Upper lobe of left lung (tissue), 6 donors: ENCODE measurements around the gene C3orf18. TPM values are rescaled to one million over a fixed set of nuclear protein-coding genes. Genes with fewer than 3 reads are reported as not detected.
A peak's percentile ranks its signal among the peaks of the same experiment; 100 is the strongest.

Source experiments
- ATAC-seq, 2 donors: fragments of 200-7000 bp; cut with Tn5 transposase; one replicate each; pipeline ENCODE4 v1.9.1; 2022; ENCODE audit warnings: mild to moderate bottlenecking in 2 of 2, moderate library complexity in 2 of 2; ENCODE audit not compliant: low FRiP score in 2 of 2
- DNase-seq, 2 donors: peaks; one replicate each; pipeline ENCODE4 v3.0.0-alpha.2; 2019 to 2020
- H3K27ac ChIP-seq, 4 donors: fragments of 200-600 bp; sonication (generic); one replicate each; pipeline ENCODE4 v1.5.1; 2016 to 2019
- H3K27me3 ChIP-seq, 4 donors: fragments of 200-600 bp; sonication (generic); one replicate each; pipeline ENCODE4 v1.5.1; 2017 to 2019
- H3K36me3 ChIP-seq, 4 donors: fragments of 200-600 bp; sonication (generic); one replicate each; pipeline ENCODE4 v1.5.1; 2016 to 2019
- H3K4me1 ChIP-seq, 4 donors: fragments of 200-600 bp; sonication (generic); one replicate each; pipeline ENCODE4 v1.5.1; 2018 to 2019
- H3K4me3 ChIP-seq, 4 donors: fragments of 200-600 bp; sonication (generic); one replicate each; pipeline ENCODE4 v1.5.1; 2017 to 2019; ENCODE audit warnings: mild to moderate bottlenecking in 2 of 4, moderate library complexity in 1 of 4
- H3K9me3 ChIP-seq, 4 donors: fragments of 200-600 bp; sonication (generic); one replicate each; pipeline ENCODE4 v1.5.1; 2018 to 2019
- CTCF ChIP-seq, 6 experiments: fragments of 450-650 bp in 4 of 6; fragments of 200-600 bp in 2 of 6; sonication (generic) in 2 of 6; IDR thresholded peaks; one replicate each; pipeline ENCODE4 v1.5.1; 2016 to 2019; ENCODE audit warnings: antibody characterized with exemption in 6 of 6
- EP300 ChIP-seq, 4 donors: sonication (generic); formaldehyde crosslinking; IDR thresholded peaks; one replicate each; pipeline ENCODE4 v1.5.1; 2017; ENCODE audit warnings: antibody characterized with exemption in 4 of 4, control low read depth in 2 of 4
- POLR2A ChIP-seq, 4 donors: fragments of 450-650 bp; IDR thresholded peaks; one replicate each; pipeline ENCODE4 v1.5.1; 2016 to 2017; ENCODE audit warnings: antibody characterized with exemption in 4 of 4, mild to moderate bottlenecking in 2 of 4
- POLR2AphosphoS5 ChIP-seq, 2 donors: sonication (generic); formaldehyde crosslinking; IDR thresholded peaks; one replicate each; pipeline ENCODE4 v1.5.1; 2017; ENCODE audit warnings: antibody characterized with exemption in 2 of 2
- WGBS, 2 donors: methylation state at CpG; one replicate each; pipeline ENCODE4 v1.1.5; 2017 to 2018; 5-methylcytosine and 5-hydroxymethylcytosine counted together
- total RNA-seq, 6 donors: library from RNA; depleted of rRNA in 4 of 6; stranded (reverse); fragments of >200 nt in 4 of 6; gene quantifications; one replicate each; pipeline versions ENCODE4 v1.1.0 to v1.2.1, GENCODE V29; 2016 to 2021
- donor health status: DM: no; HTN: no; CAD: no; lungs with moderate emphysema.
- donor health status: DM: no; HTN: yes; CAD: no; lungs with severe emphysema.

C3orf18 gene
- total RNA-seq, 6 donors from 2014 or later, result 4.7 to 7.5 (median 5.7) TPM

- H3K27ac ChIP-seq, result peak overlapping the region; percentile 82 to 93 (median 86)
- no peaks in the 10 kb centered on the region for H3K9me3 ChIP-seq
- peaks cover 18 to 71% (median 40%) of the 10 kb centered on the region in 4 donors for H3K4me1 ChIP-seq
- ATAC-seq (peak in 1 of 2 donors; percentile 34), DNase-seq (no peak)
- H3K36me3 ChIP-seq, result peaks cover 0 to 29% (median 9%) of the 10 kb centered on the region in 4 donors
- TF ChIP-seq EP300 (IDR thresholded peaks at IDR 0.05) (no peak), POLR2A (IDR thresholded peaks at IDR 0.05) (no peak), POLR2AphosphoS5 (IDR thresholded peaks at IDR 0.05) (no peak), CTCF (IDR thresholded peaks at IDR 0.05) (no peak)
- WGBS, 2 donors, result 30 to 57% methylated on average over 2 of the region's 2 CpGs
- no peak overlapping the region for H3K4me3 ChIP-seq
- no peaks in the 10 kb centered on the region for H3K27me3 ChIP-seq
Observed at GRCh38 chr3:50584391-50584790, 16.8 kb upstream of the C3orf18 start.

DNA sequence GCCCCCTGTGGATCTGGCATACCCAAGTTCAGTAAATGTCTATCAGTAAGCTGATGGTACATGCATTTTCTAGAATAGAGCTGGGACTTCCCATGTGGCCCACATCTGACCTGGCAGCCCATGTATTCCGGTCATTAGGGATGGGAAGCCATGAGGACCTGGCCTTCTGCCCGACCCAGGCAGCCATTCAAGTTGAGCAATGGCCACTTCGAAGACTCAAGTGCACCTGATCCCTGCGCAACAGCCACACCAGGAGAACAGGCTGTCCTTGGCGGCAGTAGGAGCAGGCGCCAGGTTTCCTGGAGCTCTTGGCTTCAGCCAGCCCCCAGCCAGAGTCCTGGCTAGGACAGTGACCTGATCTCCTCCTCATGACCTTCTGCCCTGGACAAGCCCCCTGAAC lies 16.4 kb upstream of the C3orf18 start:
- DNase-seq, result peak; percentile 54 to 91
- no peaks in the 10 kb centered on the region for H3K27me3 ChIP-seq
- H3K4me3 ChIP-seq, result no peak overlapping the region
- peak overlapping the region; percentile 82 to 93 (median 86) for H3K27ac ChIP-seq
- peak; percentile 93 to 96 for TF ChIP-seq POLR2AphosphoS5 (IDR thresholded peaks at IDR 0.05)
- TF ChIP-seq EP300 (IDR thresholded peaks at IDR 0.05), result peak; percentile 89 to 100 (median 98)
- no peak for TF ChIP-seq CTCF (IDR thresholded peaks at IDR 0.05)
- TF ChIP-seq POLR2A (IDR thresholded peaks at IDR 0.05), result peak in 2 of 4 donors; percentile 11 to 57
- no peaks in the 10 kb centered on the region for H3K9me3 ChIP-seq
- H3K36me3 ChIP-seq, result peaks cover 0 to 34% (median 10%) of the 10 kb centered on the region in 4 donors
- peak; percentile 58 to 84 for ATAC-seq
- peaks cover 18 to 67% (median 40%) of the 10 kb centered on the region in 4 donors for H3K4me1 ChIP-seq
- 61 to 93% methylated on average over 3 to 6 of the region's 6 CpGs for WGBS, 2 donors

GRCh38 chr3:50582083-50582482 lies 14.5 kb upstream of the C3orf18 start:
- TF ChIP-seq POLR2AphosphoS5 (IDR thresholded peaks at IDR 0.05), result no peak
- no peak for TF ChIP-seq CTCF (IDR thresholded peaks at IDR 0.05)
- TF ChIP-seq POLR2A (IDR thresholded peaks at IDR 0.05), result no peak
- TF ChIP-seq EP300 (IDR thresholded peaks at IDR 0.05), result no peak
- DNase-seq, result no peak
- Histone ChIP-seq H3K9me3 (no peaks in the 10 kb centered on the region), H3K36me3 (peaks cover 0 to 49% (median 18%) of the 10 kb centered on the region in 4 donors), H3K27me3 (no peaks in the 10 kb centered on the region), H3K4me3 (no peak overlapping the region), H3K4me1 (peaks cover 20 to 56% (median 37%) of the 10 kb centered on the region in 4 donors), H3K27ac (peak overlapping the region; percentile 72 to 93 (median 84))
- no peak for ATAC-seq
- WGBS, 2 donors, result 56 to 68% methylated on average over 9 of the region's 9 CpGs

DNA sequence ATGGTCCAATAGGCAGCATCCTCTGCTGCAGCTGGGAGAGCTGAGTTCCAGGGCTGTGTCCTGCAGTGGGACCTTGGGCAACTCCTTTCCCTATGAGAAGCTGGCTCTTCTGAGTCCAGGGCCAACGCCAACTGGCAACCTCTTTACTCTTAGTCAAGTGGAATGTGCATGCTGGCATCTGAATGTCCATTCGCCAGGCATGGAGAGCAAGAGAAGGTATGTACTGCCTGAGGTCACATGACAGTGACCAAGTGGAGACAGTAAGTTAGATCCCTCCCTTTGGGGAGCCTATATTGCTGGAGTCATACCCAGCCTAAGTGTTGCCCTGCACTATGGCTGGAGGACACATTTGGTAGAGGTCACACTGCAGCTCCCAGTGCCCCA lies 13.9 kb upstream of the C3orf18 start:
- Histone ChIP-seq H3K27me3 (no peaks in the 10 kb centered on the region), H3K9me3 (no peaks in the 10 kb centered on the region), H3K36me3 (peaks cover 0 to 55% (median 21%) of the 10 kb centered on the region in 4 donors), H3K27ac (peak overlapping the region; percentile 26 to 93 (median 77)), H3K4me3 (no peak overlapping the region), H3K4me1 (peaks cover 20 to 56% (median 37%) of the 10 kb centered on the region in 4 donors)
- TF ChIP-seq EP300 (IDR thresholded peaks at IDR 0.05), result no peak
- peak in 1 of 4 donors; percentile 12 for TF ChIP-seq POLR2A (IDR thresholded peaks at IDR 0.05)
- no peak for TF ChIP-seq CTCF (IDR thresholded peaks at IDR 0.05)
- TF ChIP-seq POLR2AphosphoS5 (IDR thresholded peaks at IDR 0.05), result no peak
- WGBS, 2 donors, result 45 to 63% methylated on average over 2 of the region's 2 CpGs
- ATAC-seq, result no peak
- DNase-seq, result peak in 1 of 2 donors; percentile 68
